Left ventricle myocardium superior (tissue), 1 donor: ENCODE results near the gene ACTL7B. TPM values are rescaled to one million over a fixed set of nuclear protein-coding genes. Genes with fewer than 3 reads are reported as not detected.
"Not testable (repeated sequence)": the region's sequence is repeated elsewhere in the genome, so short reads cannot be mapped to it uniquely, and the experiment has no call there.

Experiments
- ATAC-seq: fragments of 200-7000 bp; cut with Tn5 transposase; one replicate; pipeline ENCODE4 v1.9.1; 2020; ENCODE audit warnings: mild to moderate bottlenecking, moderate library complexity
- DNase-seq: peaks from one replicate; pipeline ENCODE4 v3.0.0-alpha.2; 2020
- intact Hi-C: fragments of 100-400 bp; cut with micrococcal nuclease; formaldehyde crosslinking; loops from one replicate; pipeline ENCODE4 v1.11.0; 2022
- total RNA-seq: library from RNA; stranded (reverse); fragmentation: NEBNext Ultra II Directional; extraction: Animal tissue kit (Norgen Biotek cat#: 25700); gene quantifications from one replicate; pipeline ENCODE4 v1.2.1, GENCODE V29; 2021
- donor health status: DM: no; HTN: yes; CAD: no; lungs with severe emphysema.

Gene ACTL7B
- total RNA-seq, 1 donor from 2014 or later, result not detected

GRCh38 chr9:108850293-108850897 is 5.4 kb downstream of the ACTL7B start:
- intact Hi-C loops, result no loop called here
- ATAC-seq, result peak; percentile 48
- DNase-seq, result no peak

- ATAC-seq, intact Hi-C loops: not testable (repeated sequence)
These were observed 7.5 kb downstream of the ACTL7B start for GRCh38 chr9:108848296-108848695.

GRCh38 chr9:108845947-108846346 is 9.8 kb downstream of the ACTL7B start:
- ATAC-seq (no peak), DNase-seq (no peak)
- intact Hi-C loops, result no loop called here

More at GRCh38 chr9:108848296-108848695, 7.5 kb downstream of the ACTL7B start:
- DNase-seq, result not testable (repeated sequence)

GRCh38 chr9:108845507-108845906 is 10.3 kb downstream of the ACTL7B start:
- ATAC-seq (no peak), DNase-seq (no peak)
- intact Hi-C loops, result no loop called here

GRCh38 chr9:108844856-108845255 is 10.9 kb downstream of the ACTL7B start:
- ATAC-seq, result no peak
- intact Hi-C loops, result no loop called here
- no peak for DNase-seq

- DNase-seq, result no peak
- peak; percentile 69 for ATAC-seq
- intact Hi-C loops, result no loop called here
These were observed 11.4 kb downstream of the ACTL7B start for GRCh38 chr9:108844391-108844790.

- ATAC-seq, result no peak
- intact Hi-C loops, result no loop called here
These were observed 13.0 kb downstream of the ACTL7B start for GRCh38 chr9:108842610-108843295.

GRCh38 chr9:108839561-108839960 is 16.2 kb downstream of the ACTL7B start:
- DNase-seq, intact Hi-C loops, ATAC-seq: not testable (repeated sequence)

More at GRCh38 chr9:108842610-108843295, 13.0 kb downstream of the ACTL7B start:
- DNase-seq, result no peak

- no peak for DNase-seq
- no peak for ATAC-seq
- intact Hi-C loops, result no loop called here
These were observed 17.8 kb downstream of the ACTL7B start for GRCh38 chr9:108838017-108838416.

- DNase-seq, result no peak
- intact Hi-C loops, result no loop called here
- no peak for ATAC-seq
These were observed 18.3 kb downstream of the ACTL7B start for GRCh38 chr9:108837530-108837929.

- no peak for DNase-seq
- ATAC-seq, result no peak
- intact Hi-C loops, result no loop called here
These were observed 19.0 kb downstream of the ACTL7B start for GRCh38 chr9:108836781-108837180.

GRCh38 chr9:108836319-108836718 is 19.5 kb downstream of the ACTL7B start:
- DNase-seq, result no peak
- ATAC-seq, result no peak
- intact Hi-C loops, result no loop called here

- DNase-seq, result no peak
- intact Hi-C loops, result no loop called here
- no peak for ATAC-seq
These were observed 20.0 kb downstream of the ACTL7B start for GRCh38 chr9:108835831-108836230.

- intact Hi-C loops, result no loop called here
- DNase-seq, result no peak
- ATAC-seq, result no peak
These were observed 20.7 kb downstream of the ACTL7B start for GRCh38 chr9:108834959-108835665.

GRCh38 chr9:108832179-108832500 is 23.6 kb downstream of the ACTL7B start:
- intact Hi-C loops, result no loop called here

GRCh38 chr9:108831496-108832178 is 24.1 kb downstream of the ACTL7B start:
- no peak for ATAC-seq
- DNase-seq, result no peak
- intact Hi-C loops, result no loop called here

More at GRCh38 chr9:108832179-108832500, 23.6 kb downstream of the ACTL7B start:
- DNase-seq, result no peak
- ATAC-seq, result no peak

- DNase-seq (no peak), ATAC-seq (no peak)
- intact Hi-C loops, result no loop called here
These were observed 25.5 kb downstream of the ACTL7B start for GRCh38 chr9:108830272-108830671.

GRCh38 chr9:108823829-108824228 is 32.0 kb downstream of the ACTL7B start:
- no peak for DNase-seq
- intact Hi-C loops, result no loop called here
- no peak for ATAC-seq

- DNase-seq (peak; percentile 37), ATAC-seq (peak; percentile 36)
- intact Hi-C loops, result no loop called here
These were observed 39.7 kb downstream of the ACTL7B start for GRCh38 chr9:108816037-108816436.

GRCh38 chr9:108815156-108815555 is 40.6 kb downstream of the ACTL7B start:
- ATAC-seq (no peak), DNase-seq (no peak)
- intact Hi-C loops, result no loop called here
